Mesenchymal stem cell (in vitro differentiated cells and primary cell): ENCODE data around the gene KIF1B.

Source experiments
- DNase-seq: peaks from one replicate; pipeline ENCODE4 v3.0.0-alpha.2; 2013
- H2AFZ ChIP-seq: one replicate; pipeline ENCODE4 v1.6.1; 2013; ENCODE audit warnings: low read depth, mild to moderate bottlenecking, control low read depth, inconsistent platforms, low read length, moderate library complexity
- H2AK5ac ChIP-seq: 2 replicates; pipeline ENCODE4 v1.6.1; 2013; ENCODE audit warnings: low read length, moderate library complexity, mild to moderate bottlenecking, inconsistent platforms; ENCODE audit not compliant: severe bottlenecking
- H2BK120ac ChIP-seq: one replicate; pipeline ENCODE4 v1.6.1; 2013; ENCODE audit warnings: low read depth, mild to moderate bottlenecking, inconsistent platforms, low read length, moderate library complexity
- H2BK12ac ChIP-seq, 2 experiments: one replicate each; pipeline ENCODE4 v1.6.1; 2013; ENCODE audit warnings: inconsistent platforms in 2 of 2, low read length in 2 of 2, mild to moderate bottlenecking in 2 of 2, moderate library complexity in 2 of 2, control low read depth in 1 of 2
- H2BK15ac ChIP-seq: one replicate; pipeline ENCODE4 v1.6.1; 2013; ENCODE audit warnings: mild to moderate bottlenecking, low read depth, inconsistent platforms; ENCODE audit not compliant: poor library complexity, severe bottlenecking
- H2BK5ac ChIP-seq: 2 replicates; pipeline ENCODE4 v1.6.1; 2013; ENCODE audit warnings: low read depth, mild to moderate bottlenecking, low read length, control low read depth, inconsistent platforms; ENCODE audit not compliant: poor library complexity, severe bottlenecking
- H3K14ac ChIP-seq, 2 experiments: one replicate each; pipeline ENCODE4 v1.6.1; 2013; ENCODE audit warnings: inconsistent platforms in 2 of 2, low read length in 2 of 2, control low read depth in 1 of 2, mild to moderate bottlenecking in 1 of 2, moderate library complexity in 1 of 2
- H3K18ac ChIP-seq, 2 experiments: one replicate each; pipeline ENCODE4 v1.6.1; 2013; ENCODE audit warnings: inconsistent platforms in 2 of 2, low read length in 2 of 2, control low read depth in 1 of 2, low read depth in 1 of 2, mild to moderate bottlenecking in 1 of 2
- H3K23ac ChIP-seq, 2 experiments: one replicate each; pipeline ENCODE4 v1.6.1; 2013; ENCODE audit warnings: inconsistent platforms in 2 of 2, low read length in 2 of 2, mild to moderate bottlenecking in 2 of 2, moderate library complexity in 2 of 2, control low read depth in 1 of 2
- H3K27ac ChIP-seq: 2 replicates; pipeline ENCODE4 v1.5.1; 2013; ENCODE audit warnings: mild to moderate bottlenecking, moderate library complexity, low read length, control low read depth, inconsistent platforms; ENCODE audit not compliant: poor library complexity, severe bottlenecking
- H3K27me3 ChIP-seq, 2 experiments: 2 replicates each; pipeline versions ENCODE4 v1.6.1 to v1.7.0; 2013; ENCODE audit warnings: low read length in 2 of 2, mild to moderate bottlenecking in 2 of 2, moderate library complexity in 2 of 2, control low read depth in 1 of 2, inconsistent platforms in 1 of 2; ENCODE audit not compliant: control insufficient read depth in 1 of 2, insufficient read depth in 1 of 2
- H3K36me3 ChIP-seq, 2 experiments: 2 replicates each; pipeline versions ENCODE4 v1.6.1 to v1.7.0; 2013; ENCODE audit warnings: low read length in 2 of 2, control low read depth in 1 of 2, inconsistent platforms in 1 of 2, low read depth in 1 of 2, mild to moderate bottlenecking in 1 of 2; ENCODE audit not compliant: insufficient read depth in 2 of 2, control insufficient read depth in 1 of 2
- H3K4ac ChIP-seq, 2 experiments: one replicate each; pipeline ENCODE4 v1.6.1; 2013; ENCODE audit warnings: inconsistent platforms in 2 of 2, low read length in 2 of 2, mild to moderate bottlenecking in 2 of 2, moderate library complexity in 2 of 2, control low read depth in 1 of 2, low read depth in 1 of 2
- H3K4me1 ChIP-seq: 2 replicates; pipeline ENCODE4 v1.6.1; 2013; ENCODE audit warnings: low read depth, low read length, control low read depth; ENCODE audit not compliant: control insufficient read depth, insufficient read depth
- H3K4me2 ChIP-seq: 2 replicates; pipeline ENCODE4 v1.6.1; 2013; ENCODE audit warnings: low read length, mild to moderate bottlenecking, inconsistent platforms; ENCODE audit not compliant: poor library complexity, severe bottlenecking
- H3K4me3 ChIP-seq, 2 experiments: 2 replicates each; pipeline versions ENCODE4 v1.5.1 to v1.7.0; 2013; ENCODE audit warnings: low read length in 2 of 2, mild to moderate bottlenecking in 2 of 2, control low read depth in 1 of 2, low read depth in 1 of 2; ENCODE audit not compliant: insufficient read depth in 1 of 2
- H3K79me1 ChIP-seq: replicated peaks from 2 replicates; pipeline ENCODE4 v1.6.1; 2013; ENCODE audit warnings: mild to moderate bottlenecking, control low read depth, low read length, inconsistent platforms; ENCODE audit not compliant: poor library complexity, severe bottlenecking
- H3K9ac ChIP-seq: 2 replicates; pipeline ENCODE4 v1.7.0; 2013; ENCODE audit warnings: mild to moderate bottlenecking, low read length, moderate library complexity
- H3K9me3 ChIP-seq: 2 replicates; pipeline ENCODE4 v1.7.0; 2013; ENCODE audit warnings: mild to moderate bottlenecking, low read length; ENCODE audit not compliant: control insufficient read depth
- H4K8ac ChIP-seq: one replicate; pipeline ENCODE4 v1.6.1; 2013; ENCODE audit warnings: inconsistent platforms, mild to moderate bottlenecking, low read length, moderate library complexity
- H4K91ac ChIP-seq: one replicate; pipeline ENCODE4 v1.6.1; 2013; ENCODE audit warnings: mild to moderate bottlenecking, low read length, inconsistent platforms
- WGBS: methylation state at CpG from one replicate; pipeline ENCODE4 v1.1.7; 2013; ENCODE audit warnings: mixed read lengths; 5-methylcytosine and 5-hydroxymethylcytosine counted together

The KIF1B gene

GRCh38 chr1:10339815-10340214 is 129.4 kb downstream of the KIF1B start:
- H3K79me1 ChIP-seq = no peaks in the 10 kb centered on the region
- H3K18ac ChIP-seq = no peak overlapping the region
- H3K27ac ChIP-seq = no peak overlapping the region
- H3K27me3 ChIP-seq = no peaks in the 10 kb centered on the region
- peaks cover 26 to 92% of the 10 kb centered on the region in 2 experiments for H3K36me3 ChIP-seq
- H2BK5ac ChIP-seq = no peak overlapping the region
- no peak overlapping the region for H2BK120ac ChIP-seq
- no peak overlapping the region for H4K91ac ChIP-seq
- H3K14ac ChIP-seq = no peak overlapping the region
- H3K9me3 ChIP-seq = no peaks in the 10 kb centered on the region
- H2BK15ac ChIP-seq = no peak overlapping the region
- H2AFZ ChIP-seq = no peak overlapping the region
- H3K4ac ChIP-seq = no peak overlapping the region
- WGBS = 69% methylated on average over 4 of the region's 5 CpGs
- H3K9ac ChIP-seq = peak overlapping the region; percentile 9
- peaks cover 3% of the 10 kb centered on the region for H3K4me1 ChIP-seq
- no peak overlapping the region for H3K4me3 ChIP-seq
- H3K23ac ChIP-seq = no peak overlapping the region
- peak; percentile 22 for DNase-seq
- H2AK5ac ChIP-seq = no peak overlapping the region
- no peak overlapping the region for H2BK12ac ChIP-seq
- no peak overlapping the region for H3K4me2 ChIP-seq
- no peak overlapping the region for H4K8ac ChIP-seq

GRCh38 chr1:10340930-10341590 is 130.7 kb downstream of the KIF1B start:
- no peaks in the 10 kb centered on the region for H3K9me3 ChIP-seq
- H3K18ac ChIP-seq = no peak overlapping the region
- no peak overlapping the region for H3K4ac ChIP-seq
- no peak overlapping the region for H2AFZ ChIP-seq
- H2AK5ac ChIP-seq = no peak overlapping the region
- no peak overlapping the region for H3K23ac ChIP-seq
- H2BK15ac ChIP-seq = no peak overlapping the region
- no CpG with 5 or more reads among the region's 2 CpGs for WGBS
- H4K91ac ChIP-seq = no peak overlapping the region
- H2BK5ac ChIP-seq = no peak overlapping the region
- no peak overlapping the region for H4K8ac ChIP-seq
- H3K4me2 ChIP-seq = no peak overlapping the region
- H2BK120ac ChIP-seq = no peak overlapping the region
- no peak overlapping the region for H3K4me3 ChIP-seq
- no peaks in the 10 kb centered on the region for H3K79me1 ChIP-seq
- H3K27me3 ChIP-seq = no peaks in the 10 kb centered on the region
- peaks cover 3% of the 10 kb centered on the region for H3K4me1 ChIP-seq
- no peak overlapping the region for H3K9ac ChIP-seq
- peaks cover 21 to 94% of the 10 kb centered on the region in 2 experiments for H3K36me3 ChIP-seq
- DNase-seq = no peak
- H3K14ac ChIP-seq = no peak overlapping the region
- H3K27ac ChIP-seq = no peak overlapping the region
- H2BK12ac ChIP-seq = no peak overlapping the region

GRCh38 chr1:10347109-10347508 is 136.7 kb downstream of the KIF1B start:
- H3K27ac ChIP-seq = no peak overlapping the region

GRCh38 chr1:10353282-10353681 is 142.9 kb downstream of the KIF1B start:
- DNase-seq = no peak
- no peak overlapping the region for H3K14ac ChIP-seq
- no peak overlapping the region for H4K91ac ChIP-seq
- no peak overlapping the region for H2BK120ac ChIP-seq
- no peak overlapping the region for H2BK12ac ChIP-seq
- H3K79me1 ChIP-seq = no peaks in the 10 kb centered on the region
- no peak overlapping the region for H2BK5ac ChIP-seq
- no peak overlapping the region for H3K4ac ChIP-seq
- no peaks in the 10 kb centered on the region for H3K9me3 ChIP-seq
- H3K4me3 ChIP-seq = no peak overlapping the region
- no peak overlapping the region for H2BK15ac ChIP-seq
- peaks cover 14 to 62% of the 10 kb centered on the region in 2 experiments for H3K36me3 ChIP-seq
- no peak overlapping the region for H2AK5ac ChIP-seq
- no peak overlapping the region for H3K4me2 ChIP-seq
- no peak overlapping the region for H3K18ac ChIP-seq
- no peak overlapping the region for H3K9ac ChIP-seq
- H3K23ac ChIP-seq = no peak overlapping the region
- 71% methylated on average over 4 of the region's 4 CpGs for WGBS
- H3K27me3 ChIP-seq = no peaks in the 10 kb centered on the region
- H2AFZ ChIP-seq = no peak overlapping the region
- H4K8ac ChIP-seq = no peak overlapping the region
- no peaks in the 10 kb centered on the region for H3K4me1 ChIP-seq
- H3K27ac ChIP-seq = no peak overlapping the region

More at GRCh38 chr1:10347109-10347508, 136.7 kb downstream of the KIF1B start:
- Histone ChIP-seq H2AFZ (no peak overlapping the region), H3K18ac (no peak overlapping the region), H2AK5ac (no peak overlapping the region), H3K9ac (no peak overlapping the region), H3K4me1 (no peaks in the 10 kb centered on the region), H3K9me3 (no peaks in the 10 kb centered on the region), H3K79me1 (no peaks in the 10 kb centered on the region), H4K91ac (no peak overlapping the region), H3K14ac (no peak overlapping the region), H3K4me2 (no peak overlapping the region), H3K27me3 (no peaks in the 10 kb centered on the region), H3K36me3 (peaks cover 24 to 89% of the 10 kb centered on the region in 2 experiments), H2BK5ac (no peak overlapping the region), H4K8ac (no peak overlapping the region), H3K4me3 (no peak overlapping the region), H2BK12ac (no peak overlapping the region), H3K4ac (no peak overlapping the region), H2BK15ac (no peak overlapping the region), H2BK120ac (no peak overlapping the region), H3K23ac (no peak overlapping the region)
- no peak for DNase-seq
